BJ (cell line): ENCODE measurements around the gene CEP78. TPM values are rescaled to one million over a fixed set of nuclear protein-coding genes. Genes with fewer than 3 reads are reported as not detected.

ENCODE experiments used
- CTCF ChIA-PET: fragments of 350-600 bp; formaldehyde crosslinking; extraction: SDS; loops from one replicate; lab custom pipeline; 2021; ENCODE audit warnings: antibody characterized with exemption, inconsistent platforms; lab: Yijun Ruan, JAX
- POLR2A ChIA-PET: fragments of 300-600 bp; sonication (Branson Sonifier 250); formaldehyde crosslinking; extraction: SDS; loops from one replicate; lab custom pipeline; 2021; ENCODE audit warnings: antibody characterized with exemption; lab: Charles Lee
- DNase-seq: peaks from one replicate; pipeline ENCODE4 v3.0.0-alpha.2; 2011; ENCODE audit warnings: low read depth
- H3K27me3 ChIP-seq: 2 replicates; pipeline ENCODE4 v1.6.0; 2011; ENCODE audit warnings: low read length; ENCODE audit not compliant: control insufficient read depth, insufficient read depth
- H3K36me3 ChIP-seq: 2 replicates; pipeline ENCODE4 v1.5.1; 2011; ENCODE audit warnings: low read length; ENCODE audit not compliant: control insufficient read depth, insufficient read depth
- H3K4me3 ChIP-seq: 2 replicates; pipeline ENCODE4 v1.5.1; 2011; ENCODE audit warnings: low read depth, mild to moderate bottlenecking, control low read depth, low read length
- polyA plus RNA-seq: library from polyadenylated mRNA; depleted of rRNA; stranded (reverse); fragments of >200 nt; gene quantifications from 2 replicates; pipeline ENCODE4 v1.2.3, GENCODE V29; 2011; rRNA removed
- small RNA-seq: library from RNA; depleted of rRNA; stranded (forward); fragments of <200 nt; gene quantifications from one replicate; pipeline ENCODE3, GENCODE V24; 2012; ENCODE audit warnings: low replicate concordance, low read depth; ENCODE audit not compliant: insufficient read length
- TF ChIP-seq, protein P1 (sequence below): IDR thresholded peaks from 2 replicates; pipeline ENCODE4 v1.5.1; 2011; ENCODE audit warnings: low read depth, mild to moderate bottlenecking, control low read depth, inconsistent platforms, low read length, moderate library complexity; ENCODE audit not compliant: insufficient read depth

Gene CEP78
- polyA plus RNA-seq, 1 experiment, result 4.5 TPM

DNA sequence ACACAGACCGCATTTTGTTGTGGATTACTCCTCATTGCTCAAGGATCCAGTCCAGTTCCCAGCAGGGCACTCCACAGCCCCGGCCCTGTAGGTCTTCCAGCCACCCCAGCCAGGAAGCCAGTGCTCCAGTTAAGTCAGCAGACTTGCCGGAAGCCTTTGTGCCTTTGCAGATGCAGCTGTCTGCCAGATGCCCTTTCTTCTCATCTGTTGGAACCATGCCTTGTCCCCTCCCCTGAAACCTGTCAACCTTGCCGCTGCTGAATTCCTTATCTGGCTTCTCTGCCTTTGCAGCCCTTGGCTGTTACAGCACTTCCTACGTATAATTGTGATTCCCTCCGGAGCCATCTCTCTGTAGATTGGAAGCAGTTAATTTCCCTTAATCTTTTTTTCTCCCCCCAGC is 89.5 kb downstream of the CEP78 start:
- CTCF ChIA-PET, result interaction anchor here (0.8 to 1.6 kb wide), 2 partner anchors 8 to 38 kb away, joined by 3 to 4 read pairs; no protein-coding TSS in a partner anchor
- no peak overlapping the region for H3K4me3 ChIP-seq
- DNase-seq, result peak; percentile 42
- peaks cover 18% of the 10 kb centered on the region for H3K36me3 ChIP-seq
- no peaks in the 10 kb centered on the region for H3K27me3 ChIP-seq
- TF ChIP-seq, protein P1, sequence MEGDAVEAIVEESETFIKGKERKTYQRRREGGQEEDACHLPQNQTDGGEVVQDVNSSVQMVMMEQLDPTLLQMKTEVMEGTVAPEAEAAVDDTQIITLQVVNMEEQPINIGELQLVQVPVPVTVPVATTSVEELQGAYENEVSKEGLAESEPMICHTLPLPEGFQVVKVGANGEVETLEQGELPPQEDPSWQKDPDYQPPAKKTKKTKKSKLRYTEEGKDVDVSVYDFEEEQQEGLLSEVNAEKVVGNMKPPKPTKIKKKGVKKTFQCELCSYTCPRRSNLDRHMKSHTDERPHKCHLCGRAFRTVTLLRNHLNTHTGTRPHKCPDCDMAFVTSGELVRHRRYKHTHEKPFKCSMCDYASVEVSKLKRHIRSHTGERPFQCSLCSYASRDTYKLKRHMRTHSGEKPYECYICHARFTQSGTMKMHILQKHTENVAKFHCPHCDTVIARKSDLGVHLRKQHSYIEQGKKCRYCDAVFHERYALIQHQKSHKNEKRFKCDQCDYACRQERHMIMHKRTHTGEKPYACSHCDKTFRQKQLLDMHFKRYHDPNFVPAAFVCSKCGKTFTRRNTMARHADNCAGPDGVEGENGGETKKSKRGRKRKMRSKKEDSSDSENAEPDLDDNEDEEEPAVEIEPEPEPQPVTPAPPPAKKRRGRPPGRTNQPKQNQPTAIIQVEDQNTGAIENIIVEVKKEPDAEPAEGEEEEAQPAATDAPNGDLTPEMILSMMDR, result no peak
- POLR2A ChIA-PET, result no interaction called here

DNA sequence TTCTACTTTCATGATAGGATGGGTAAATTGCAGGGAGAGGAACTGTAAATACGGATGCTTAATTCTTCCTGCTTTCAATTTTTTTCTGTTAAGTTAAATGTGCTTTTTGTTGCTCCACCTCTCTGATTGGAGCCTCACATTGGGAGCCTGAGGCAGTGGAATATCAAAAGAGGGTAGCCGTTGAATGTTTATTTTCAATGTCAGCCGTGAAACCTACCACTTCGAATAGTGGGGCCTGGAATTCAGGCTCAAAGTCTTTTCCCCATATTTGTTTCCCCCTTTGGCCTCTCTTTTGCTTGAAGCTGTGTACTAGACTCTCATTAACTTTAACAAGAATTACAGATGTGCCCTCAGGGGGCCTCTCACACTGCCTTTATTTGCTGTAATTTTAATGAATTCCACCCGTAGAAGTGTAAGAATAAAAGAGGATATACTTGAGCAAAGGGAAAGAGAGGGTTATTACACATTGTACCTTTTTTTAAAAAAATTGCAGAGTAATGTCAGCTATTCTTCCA is 90.0 kb downstream of the CEP78 start:
- no peak overlapping the region for H3K4me3 ChIP-seq
- peaks cover 19% of the 10 kb centered on the region for H3K36me3 ChIP-seq
- no peaks in the 10 kb centered on the region for H3K27me3 ChIP-seq
- no peak for DNase-seq
- POLR2A ChIA-PET, result no interaction called here
- TF ChIP-seq, protein P1, result no peak
- CTCF ChIA-PET, result interaction anchor here (1.6 kb wide), 1 partner anchor 37 kb away, joined by 4 read pairs; no protein-coding TSS in a partner anchor

DNA sequence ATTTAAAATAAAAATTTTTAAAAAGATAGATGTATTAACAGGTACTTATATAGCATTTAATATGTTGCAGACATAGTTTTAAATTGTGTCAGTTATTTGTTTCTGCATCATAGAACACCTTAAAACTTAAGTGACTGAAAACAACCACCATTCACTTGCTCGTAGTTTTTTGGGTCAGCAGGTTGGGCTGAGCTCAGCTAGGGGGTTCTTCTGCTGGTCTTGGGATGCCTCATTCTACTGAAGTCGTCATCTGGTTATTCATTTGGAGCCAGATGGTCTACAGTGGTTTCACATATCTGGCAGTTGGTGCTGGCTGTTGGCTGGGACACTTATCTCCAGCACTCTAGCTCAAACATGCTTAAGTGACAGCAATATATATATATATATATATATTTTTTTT is 90.7 kb downstream of the CEP78 start:
- POLR2A ChIA-PET, result no interaction called here
- DNase-seq, result no peak
- TF ChIP-seq, protein P1, result no peak
- H3K36me3 ChIP-seq, result peaks cover 21% of the 10 kb centered on the region
- H3K4me3 ChIP-seq, result no peak overlapping the region
- CTCF ChIA-PET, result interaction anchor here (1.6 kb wide), 1 partner anchor 36 kb away, joined by 4 read pairs; no protein-coding TSS in a partner anchor
- H3K27me3 ChIP-seq, result no peaks in the 10 kb centered on the region

Small RNAs within 50 kb of the gene (small RNA-seq; reads per million reads assigned to genes)
- gene AL353705.4, result not detected

Other genes starting within 250 kb of the CEP78 start
- gene GNAQ, start 204.3 kb upstream of the CEP78 start, polyA plus RNA-seq, result 21.4 and 45.2 TPM in 2 replicates
- 307 and 428 TPM in 2 replicates for gene PSAT1, start 61.0 kb downstream of the CEP78 start, polyA plus RNA-seq